ENCODE measurements around the gene NEXN. TPM values are rescaled to one million over a fixed set of nuclear protein-coding genes. Genes with fewer than 3 reads are reported as not detected.
A peak's percentile ranks its signal among the peaks of the same experiment; 100 is the strongest.
"Not testable (repeated sequence)": the region's sequence is repeated elsewhere in the genome, so short reads cannot be mapped to it uniquely, and the experiment has no call there.

Gene NEXN
- total RNA-seq, 1 donor from 2014 or later: 370 TPM

GRCh38 chr1:77951328-77951727 lies 62.9 kb downstream of the NEXN start:
- ATAC-seq (ENCODE audit: poor library complexity) (no peak), DNase-seq (no peak)
- intact Hi-C loops (cut with DNase I): no loop called here

- ATAC-seq (ENCODE audit: poor library complexity): no peak
- no peak for DNase-seq
- intact Hi-C loops (cut with DNase I): no loop called here
These were observed 65.5 kb downstream of the NEXN start for GRCh38 chr1:77953907-77954306.

GRCh38 chr1:77954521-77954920 lies 66.1 kb downstream of the NEXN start:
- ATAC-seq (ENCODE audit: poor library complexity): no peak
- no peak for DNase-seq
- intact Hi-C loops (cut with DNase I): no loop called here

GRCh38 chr1:77955709-77956108 lies 67.3 kb downstream of the NEXN start:
- ATAC-seq (ENCODE audit: poor library complexity) (no peak), DNase-seq (no peak)
- intact Hi-C loops (cut with DNase I): no loop called here

- DNase-seq (no peak), ATAC-seq (ENCODE audit: poor library complexity) (no peak)
- intact Hi-C loops (cut with DNase I): no loop called here
These were observed 68.0 kb downstream of the NEXN start for GRCh38 chr1:77956464-77956863.

- intact Hi-C loops (cut with DNase I): no loop called here
- no peak for DNase-seq
- ATAC-seq (ENCODE audit: poor library complexity): no peak
These were observed 70.0 kb downstream of the NEXN start for GRCh38 chr1:77958391-77958790.

- ATAC-seq (ENCODE audit: poor library complexity) (no peak), DNase-seq (no peak)
- intact Hi-C loops (cut with DNase I): no loop called here
These were observed 70.4 kb downstream of the NEXN start for GRCh38 chr1:77958850-77959249.

- intact Hi-C loops (cut with DNase I): loop anchor here (5.0 kb wide), 1 partner anchor 244 kb away; no protein-coding TSS in a partner anchor
- no peak for ATAC-seq (ENCODE audit: poor library complexity)
- DNase-seq: no peak
These were observed 73.0 kb downstream of the NEXN start for GRCh38 chr1:77961392-77961791.

GRCh38 chr1:77966291-77966690 lies 77.9 kb downstream of the NEXN start:
- no peak for ATAC-seq (ENCODE audit: poor library complexity)
- intact Hi-C loops (cut with DNase I): no loop called here
- DNase-seq: no peak

GRCh38 chr1:77970192-77970591 lies 81.8 kb downstream of the NEXN start:
- no peak for ATAC-seq (ENCODE audit: poor library complexity)
- intact Hi-C loops (cut with DNase I): no loop called here
- no peak for DNase-seq

GRCh38 chr1:77972080-77972479 lies 83.7 kb downstream of the NEXN start:
- no peak for ATAC-seq (ENCODE audit: poor library complexity)
- no peak for DNase-seq
- intact Hi-C loops (cut with DNase I): no loop called here

- intact Hi-C loops (cut with DNase I): loop anchor here (5.0 kb wide), 1 partner anchor 137 kb away; no protein-coding TSS in a partner anchor
- no peak for ATAC-seq (ENCODE audit: poor library complexity)
- no peak for DNase-seq
These were observed 87.0 kb downstream of the NEXN start for GRCh38 chr1:77975386-77975785.

GRCh38 chr1:77975907-77976306 lies 87.5 kb downstream of the NEXN start:
- DNase-seq (no peak), ATAC-seq (ENCODE audit: poor library complexity) (no peak)
- intact Hi-C loops (cut with DNase I): loop anchor here (2.0 to 5.0 kb wide), 2 partner anchors 33 to 136 kb away; no protein-coding TSS in a partner anchor

GRCh38 chr1:77976433-77977076 lies 88.1 kb downstream of the NEXN start:
- DNase-seq (no peak), ATAC-seq (ENCODE audit: poor library complexity) (no peak)
- intact Hi-C loops (cut with DNase I): loop anchor here (2.0 to 5.0 kb wide), 2 partner anchors 32 to 136 kb away; no protein-coding TSS in a partner anchor

GRCh38 chr1:77977989-77978292 lies 89.5 kb downstream of the NEXN start:
- intact Hi-C loops (cut with DNase I): loop anchor here (2.0 to 5.0 kb wide), 3 partner anchors 31 to 134 kb away; no protein-coding TSS in a partner anchor
- no peak for ATAC-seq (ENCODE audit: poor library complexity)

GRCh38 chr1:77978293-77978968 lies 90.0 kb downstream of the NEXN start:
- DNase-seq (peak; percentile 39), ATAC-seq (ENCODE audit: poor library complexity) (peak; percentile 72)
- intact Hi-C loops (cut with DNase I): loop anchor here (2.0 to 5.0 kb wide), 2 partner anchors 68 to 134 kb away; no protein-coding TSS in a partner anchor

More at GRCh38 chr1:77977989-77978292, 89.5 kb downstream of the NEXN start:
- DNase-seq: no peak

GRCh38 chr1:77978969-77979876 lies 90.8 kb downstream of the NEXN start, which contains the start of gene FUBP1:
Gene FUBP1 (minus strand): TSS chr1:77979072. CDS start chr1:77979004, 68 bp downstream.
- DNase-seq (peak; percentile 95), ATAC-seq (ENCODE audit: poor library complexity) (peak; percentile 94)
- intact Hi-C loops (cut with DNase I): loop anchor here (2.0 to 5.0 kb wide), 2 partner anchors 68 to 133 kb away; no protein-coding TSS in a partner anchor

- ATAC-seq (ENCODE audit: poor library complexity); intact Hi-C loops (cut with DNase I); DNase-seq: not testable (repeated sequence)
These were observed 95.0 kb downstream of the NEXN start for GRCh38 chr1:77983352-77983996.

GRCh38 chr1:77983997-77984355 lies 95.6 kb downstream of the NEXN start:
- DNase-seq (no peak), ATAC-seq (ENCODE audit: poor library complexity) (no peak)
- intact Hi-C loops (cut with DNase I): no loop called here

All from Right ventricle myocardium superior (tissue), 1 donor.